Left ventricle myocardium inferior (tissue), 1 donor: ENCODE results near the gene EFCAB11. TPM values are rescaled to one million over a fixed set of nuclear protein-coding genes. Genes with fewer than 3 reads are reported as not detected.

ENCODE experiments used
- DNase-seq: peaks from one replicate; pipeline ENCODE4 v3.0.0-alpha.2; 2020
- H3K27ac ChIP-seq: fragments of 200-600 bp; replicated peaks from 2 replicates; pipeline ENCODE4 v1.8.0; 2021
- H3K27me3 ChIP-seq: fragments of 200-600 bp; 2 replicates; pipeline ENCODE4 v1.8.0; 2021; ENCODE audit warnings: low read depth
- H3K36me3 ChIP-seq: fragments of 200-600 bp; 2 replicates; pipeline ENCODE4 v1.8.0; 2021
- H3K4me1 ChIP-seq: fragments of 200-600 bp; 2 replicates; pipeline ENCODE4 v1.8.0; 2021
- H3K4me3 ChIP-seq: fragments of 200-600 bp; 2 replicates; pipeline ENCODE4 v1.8.0; 2021; ENCODE audit warnings: mild to moderate bottlenecking, moderate library complexity
- H3K9me3 ChIP-seq: fragments of 200-600 bp; replicated peaks from 2 replicates; pipeline ENCODE4 v1.8.0; 2021
- CTCF ChIP-seq: fragments of 200-600 bp; IDR thresholded peaks from 2 replicates; pipeline ENCODE4 v1.8.0; 2021; ENCODE audit warnings: antibody characterized with exemption, mild to moderate bottlenecking, borderline replicate concordance
- intact Hi-C: fragments of 100-400 bp; cut with micrococcal nuclease; formaldehyde crosslinking; loops from one replicate; pipeline ENCODE4 v1.11.0; 2022
- total RNA-seq: library from RNA; stranded (reverse); fragmentation: NEBNext Ultra II Directional; extraction: Animal tissue kit (Norgen Biotek cat#: 25700); gene quantifications from one replicate; pipeline ENCODE4 v1.2.1, GENCODE V29; 2021
- donor health status: DM: no; HTN: yes; CAD: no; lungs with severe emphysema.

The EFCAB11 gene
- total RNA-seq, 1 donor from 2014 or later = 2.2 TPM

- Histone ChIP-seq H3K4me1 (no peaks in the 10 kb centered on the region), H3K36me3 (peaks cover 56% of the 10 kb centered on the region), H3K27ac (no peak overlapping the region), H3K4me3 (no peak overlapping the region), H3K27me3 (no peaks in the 10 kb centered on the region), H3K9me3 (no peaks in the 10 kb centered on the region)
- TF ChIP-seq CTCF = no peak
- intact Hi-C loops = no loop called here
- DNase-seq = no peak
Observed at GRCh38 chr14:89983375-89983774, 28.8 kb upstream of the EFCAB11 start.

DNA sequence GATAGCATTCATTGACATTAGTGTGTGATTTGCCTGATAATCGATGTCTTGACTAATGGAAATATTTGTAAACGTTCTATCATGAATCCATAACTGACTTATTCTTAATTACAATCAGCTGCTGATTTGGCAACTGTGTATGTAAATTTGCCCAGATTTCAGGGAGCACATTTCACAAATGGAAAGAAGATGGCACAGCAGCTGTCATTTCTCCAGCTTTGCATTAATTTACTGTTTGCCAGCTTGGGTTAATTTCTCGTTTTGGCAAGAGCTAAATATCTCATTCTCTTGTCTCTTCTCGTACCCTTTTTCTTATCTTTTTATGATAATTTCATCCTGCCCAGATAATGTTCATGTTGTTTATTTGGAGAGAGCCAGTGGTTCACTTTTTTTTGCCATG, 24.1 kb upstream of the EFCAB11 start:
- no peak overlapping the region for H3K4me3 ChIP-seq
- intact Hi-C loops = loop anchor here (10.0 kb wide), 1 partner anchor 256 kb away; no protein-coding TSS in a partner anchor
- H3K4me1 ChIP-seq = no peaks in the 10 kb centered on the region
- no peak for DNase-seq
- TF ChIP-seq CTCF = no peak
- no peaks in the 10 kb centered on the region for H3K27me3 ChIP-seq
- no peak overlapping the region for H3K27ac ChIP-seq
- H3K36me3 ChIP-seq = peaks cover 53% of the 10 kb centered on the region
- H3K9me3 ChIP-seq = no peaks in the 10 kb centered on the region

GRCh38 chr14:89977668-89978067, 23.1 kb upstream of the EFCAB11 start:
- Histone ChIP-seq H3K4me1 (no peaks in the 10 kb centered on the region), H3K36me3 (peaks cover 44% of the 10 kb centered on the region), H3K27ac (no peak overlapping the region), H3K4me3 (no peak overlapping the region), H3K27me3 (no peaks in the 10 kb centered on the region), H3K9me3 (no peaks in the 10 kb centered on the region)
- no peak for TF ChIP-seq CTCF
- no peak for DNase-seq
- intact Hi-C loops = loop anchor here (10.0 kb wide), 1 partner anchor 257 kb away; no protein-coding TSS in a partner anchor

DNA sequence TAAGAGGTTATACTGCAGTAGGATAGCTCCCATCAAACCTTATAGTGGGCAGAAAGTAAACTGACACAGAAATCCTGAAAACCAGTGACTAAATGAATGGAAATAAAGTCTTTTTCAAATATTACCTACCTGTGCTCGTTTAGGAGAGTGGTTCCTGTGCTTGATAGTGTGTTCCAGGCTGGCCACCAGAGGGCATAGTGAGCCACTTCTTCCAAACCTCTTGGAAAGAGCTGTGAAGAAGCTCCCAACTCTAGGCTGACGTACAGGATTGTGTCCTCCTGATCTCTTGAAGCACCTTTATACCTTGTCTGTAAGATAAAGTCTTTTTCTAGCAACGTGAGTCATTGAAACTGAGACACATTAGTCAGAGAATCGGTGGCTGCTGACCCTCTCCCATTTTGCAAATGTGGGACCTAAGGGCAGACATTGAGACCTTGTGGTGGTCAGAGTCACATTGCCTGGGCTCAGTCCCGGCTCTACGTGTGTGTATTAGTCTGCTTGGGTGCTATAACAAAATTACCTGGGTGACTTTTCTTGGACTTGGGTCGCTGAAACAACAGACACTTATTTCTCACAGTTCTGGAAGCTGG, 18.8 kb upstream of the EFCAB11 start:
- H3K36me3 ChIP-seq = peaks cover 45% of the 10 kb centered on the region
- H3K27ac ChIP-seq = no peak overlapping the region
- H3K4me3 ChIP-seq = no peak overlapping the region
- peak; percentile 38 for DNase-seq
- H3K9me3 ChIP-seq = no peaks in the 10 kb centered on the region
- intact Hi-C loops = loop anchor here (10.0 kb wide), 1 partner anchor 261 kb away; no protein-coding TSS in a partner anchor
- H3K27me3 ChIP-seq = no peaks in the 10 kb centered on the region
- peak; percentile 89 for TF ChIP-seq CTCF
- H3K4me1 ChIP-seq = no peaks in the 10 kb centered on the region

DNA sequence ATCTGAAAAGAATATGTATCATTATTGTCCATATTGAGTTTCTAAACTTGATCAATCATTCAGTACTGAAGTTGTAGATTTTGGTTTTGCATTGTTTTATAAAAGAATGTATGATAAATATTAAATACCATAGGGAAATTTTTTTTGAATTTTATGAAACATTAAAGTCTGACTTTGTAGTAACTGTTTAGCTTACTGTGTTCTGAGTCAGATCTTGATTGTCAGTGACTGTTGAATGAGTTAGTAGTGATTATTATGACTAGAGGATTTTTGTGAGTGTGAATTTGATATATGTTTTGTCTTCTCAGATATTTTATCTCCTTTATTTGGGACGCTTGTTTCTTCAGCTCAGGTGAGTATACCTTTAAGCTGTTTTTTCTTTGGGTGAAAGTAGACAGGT, 11.3 kb upstream of the EFCAB11 start:
- H3K27me3 ChIP-seq = no peaks in the 10 kb centered on the region
- H3K4me3 ChIP-seq = no peak overlapping the region
- peaks cover 36% of the 10 kb centered on the region for H3K36me3 ChIP-seq
- intact Hi-C loops = no loop called here
- no peak for TF ChIP-seq CTCF
- no peaks in the 10 kb centered on the region for H3K9me3 ChIP-seq
- no peak overlapping the region for H3K27ac ChIP-seq
- no peak for DNase-seq
- peaks cover 8% of the 10 kb centered on the region for H3K4me1 ChIP-seq
